Fibroblast of skin of scalp (primary cell): ENCODE results near the gene PGLYRP4. TPM values are rescaled to one million over a fixed set of nuclear protein-coding genes. Genes with fewer than 3 reads are reported as not detected.

Experiments
- DNase-seq: peaks from one replicate; pipeline ENCODE4 v3.0.0-alpha.2; 2013
- polyA plus RNA-seq, 2 experiments: library from polyadenylated mRNA; unstranded; fragments of 120-200 nt; gene quantifications; one replicate each; pipeline ENCODE4 v1.2.1, GENCODE V29; 2013; ENCODE audit not compliant: insufficient read length in 2 of 2

Gene PGLYRP4, protein sequence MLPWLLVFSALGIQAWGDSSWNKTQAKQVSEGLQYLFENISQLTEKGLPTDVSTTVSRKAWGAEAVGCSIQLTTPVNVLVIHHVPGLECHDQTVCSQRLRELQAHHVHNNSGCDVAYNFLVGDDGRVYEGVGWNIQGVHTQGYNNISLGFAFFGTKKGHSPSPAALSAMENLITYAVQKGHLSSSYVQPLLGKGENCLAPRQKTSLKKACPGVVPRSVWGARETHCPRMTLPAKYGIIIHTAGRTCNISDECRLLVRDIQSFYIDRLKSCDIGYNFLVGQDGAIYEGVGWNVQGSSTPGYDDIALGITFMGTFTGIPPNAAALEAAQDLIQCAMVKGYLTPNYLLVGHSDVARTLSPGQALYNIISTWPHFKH
- not detected for polyA plus RNA-seq (2013, experiment 1 of 2; ENCODE audit: insufficient read length)
- polyA plus RNA-seq (2013, experiment 2 of 2; ENCODE audit: insufficient read length): not detected

DNA sequence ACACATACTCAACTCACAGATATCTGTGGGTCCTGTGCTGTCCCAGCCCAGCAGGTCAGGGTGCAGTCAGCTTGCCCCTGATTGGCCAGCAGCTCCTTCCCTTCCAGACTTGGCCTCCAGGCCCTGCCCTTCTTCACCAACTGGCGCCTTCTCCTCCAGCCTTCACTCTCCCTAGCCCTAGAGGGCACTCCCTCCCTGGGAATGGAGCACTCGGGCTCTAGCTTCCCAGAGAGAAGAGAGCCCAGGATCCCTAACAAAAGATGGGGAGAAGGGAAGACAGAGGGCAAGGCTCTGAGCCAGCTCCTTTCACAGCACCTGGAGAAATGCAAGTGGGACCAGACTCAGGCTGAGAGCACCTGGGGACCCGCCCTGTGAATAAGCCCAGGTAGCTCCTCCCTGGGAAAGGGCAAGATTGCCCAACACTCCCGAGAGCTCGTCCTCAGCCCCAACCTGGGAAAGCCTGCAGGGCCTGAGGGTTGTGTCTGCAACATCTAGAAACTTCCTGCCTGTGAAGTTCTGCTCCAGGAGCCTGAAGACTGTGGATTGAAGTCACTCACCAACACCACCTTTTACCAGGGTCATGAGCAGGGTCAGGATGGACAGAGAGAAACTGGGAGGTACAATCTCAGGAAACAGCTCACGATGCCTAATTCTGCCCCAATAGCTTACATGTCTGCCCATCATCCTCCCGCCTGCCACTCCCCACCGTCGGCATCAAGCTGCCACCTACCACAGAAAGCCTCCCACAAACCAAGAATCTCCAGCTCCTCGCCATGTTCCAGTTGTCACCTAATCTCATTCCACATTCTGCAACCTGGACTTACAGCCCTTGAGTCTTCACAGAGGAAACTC is at the start of gene PGLYRP4:
Gene PGLYRP4 (minus strand): TSS at position 331 of the 852 bp plus-strand sequence. CDS start 909 bp downstream, outside the sequence.
- no peak for DNase-seq

DNA sequence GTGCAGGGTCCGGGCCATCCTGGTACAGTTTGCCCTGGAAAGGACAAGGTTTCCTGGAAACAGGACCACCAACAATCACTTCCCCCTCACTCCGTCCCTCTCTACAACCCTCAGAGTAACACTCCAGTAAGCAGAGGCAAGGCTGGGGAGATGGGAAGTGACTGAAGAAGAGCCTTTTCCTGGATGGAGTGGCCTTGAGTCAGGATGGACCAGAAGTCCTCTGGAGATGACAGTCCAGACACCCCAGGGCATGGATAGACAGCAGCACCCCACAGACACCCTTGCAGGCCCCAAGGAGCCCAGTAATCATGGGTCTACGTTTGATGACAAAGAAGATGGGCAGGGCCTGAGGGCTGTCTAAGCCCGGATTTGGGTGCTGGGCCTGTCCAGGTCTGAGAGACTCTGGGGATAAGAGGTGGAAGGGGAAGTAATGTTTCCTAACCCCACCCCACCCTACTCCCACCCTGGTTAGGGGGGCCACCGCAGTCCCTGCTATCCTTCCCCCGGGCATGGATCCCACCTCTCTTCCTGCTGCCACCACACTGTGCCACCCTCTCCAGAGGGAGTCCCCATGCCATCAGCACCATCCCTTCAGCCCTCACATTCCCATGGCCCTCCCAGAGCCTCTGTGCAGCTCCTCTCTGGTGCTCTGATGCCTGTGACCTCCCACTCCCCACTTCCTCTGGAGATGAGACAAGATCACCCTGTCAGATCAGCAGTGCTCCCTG is 49.4 kb upstream of the PGLYRP4 start:
- no peak for DNase-seq

DNA sequence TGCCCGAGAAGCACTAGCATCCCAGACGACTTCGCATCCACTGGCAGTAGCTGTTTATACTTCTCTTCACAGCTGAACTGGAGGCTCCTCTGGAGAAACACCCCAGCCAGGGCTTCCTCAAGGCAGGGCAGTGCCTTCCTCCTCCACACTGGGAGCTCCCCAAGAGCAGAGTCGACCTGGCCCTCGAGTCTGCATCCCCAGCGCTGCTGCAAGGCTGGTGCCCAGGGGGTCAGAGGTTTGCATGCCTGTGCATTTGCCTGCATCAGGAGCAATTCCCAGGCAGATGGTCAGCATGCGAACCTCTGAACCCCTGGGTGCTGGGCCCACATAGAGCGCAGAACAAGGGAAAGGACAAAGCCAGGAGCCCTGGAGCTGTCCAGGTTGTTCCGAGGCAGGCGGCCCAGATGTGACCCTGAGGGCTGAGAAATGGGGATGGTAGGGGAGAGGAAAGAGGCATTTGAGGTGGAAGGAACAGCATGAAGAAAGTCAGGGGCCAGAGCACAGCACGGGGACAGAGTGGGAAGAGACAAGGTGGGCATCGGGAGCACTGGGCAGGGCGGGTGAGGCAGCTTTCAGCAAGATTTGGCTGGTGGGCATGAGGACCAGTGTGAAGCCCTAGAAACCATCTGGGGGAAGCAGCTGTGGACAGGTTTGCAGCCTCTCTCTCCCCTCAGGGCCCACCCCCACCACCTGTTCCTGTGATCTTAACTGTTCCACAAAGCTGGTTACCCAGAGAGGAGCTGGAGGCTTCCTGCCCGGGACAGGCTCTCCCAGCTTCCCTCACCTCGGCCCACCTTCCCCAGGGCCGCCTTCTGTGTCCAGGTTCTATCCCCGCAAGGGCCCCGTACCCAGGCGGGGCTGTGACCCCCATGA is 48.6 kb upstream of the PGLYRP4 start:
- no peak for DNase-seq

DNA sequence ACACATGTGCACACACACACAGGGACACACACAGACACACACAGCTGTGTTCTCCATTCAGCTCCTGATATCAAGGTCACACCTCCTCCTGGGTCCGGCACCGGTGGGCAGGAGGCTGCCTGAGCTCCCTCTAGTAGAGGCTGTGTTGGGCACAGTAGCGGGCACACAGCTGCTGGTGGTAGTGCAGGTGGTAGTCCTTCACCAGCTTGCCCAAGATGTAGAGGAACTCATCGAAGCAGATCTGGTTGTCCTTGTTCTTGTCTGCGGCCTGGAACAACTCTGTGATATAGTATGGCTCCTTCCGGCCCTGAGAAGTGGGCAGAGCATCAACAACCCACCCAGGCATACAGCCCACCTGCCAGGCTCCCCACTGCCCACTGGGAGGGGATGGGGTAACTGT is 47.8 kb upstream of the PGLYRP4 start:
- no peak for DNase-seq

DNA sequence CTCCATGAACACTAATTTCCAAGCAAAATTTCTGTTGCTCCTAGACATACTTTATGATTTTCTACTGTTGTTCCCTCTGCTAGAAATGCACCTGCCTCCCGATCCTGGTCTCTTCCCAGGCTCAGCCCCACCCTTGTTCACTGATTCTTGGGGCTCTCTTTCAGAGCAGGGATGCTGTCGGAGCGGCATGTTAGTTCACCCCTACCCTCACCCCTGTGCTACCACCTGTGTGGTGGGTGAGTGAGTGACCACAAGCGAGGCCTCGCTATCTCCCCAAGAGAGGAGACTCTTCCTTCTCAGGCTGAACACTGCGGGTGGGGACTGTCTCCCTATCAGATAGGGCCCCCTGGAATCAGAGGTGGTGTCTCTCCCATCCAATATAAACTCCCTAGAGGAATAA is 47.1 kb upstream of the PGLYRP4 start:
- no peak for DNase-seq

DNA sequence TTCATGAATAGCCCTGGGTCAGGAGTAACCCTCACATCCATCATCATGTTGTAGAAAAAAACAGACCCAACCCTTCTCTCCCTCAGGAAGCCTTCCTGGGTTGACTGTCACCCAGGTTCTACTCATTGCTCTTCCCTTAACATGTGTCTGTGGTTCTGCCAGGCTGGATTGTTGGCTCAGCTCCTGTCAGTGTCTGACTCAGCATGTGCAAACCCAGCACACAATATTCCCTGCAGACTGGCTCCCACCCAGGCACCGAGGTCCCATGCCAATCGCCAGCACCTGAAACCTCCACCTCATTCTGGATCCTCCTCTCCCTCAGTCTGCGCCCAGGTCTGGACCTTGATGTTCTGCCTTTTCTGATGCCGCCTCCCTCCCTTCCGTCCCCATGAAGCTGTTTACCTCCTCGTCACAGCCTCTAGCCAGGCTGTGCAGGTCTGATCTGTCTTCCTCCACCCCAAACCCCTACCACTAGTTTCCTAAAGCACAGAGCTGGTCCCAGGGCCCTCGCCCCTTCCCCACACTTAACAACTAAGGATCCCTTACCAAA is 46.6 kb upstream of the PGLYRP4 start:
- DNase-seq: no peak

DNA sequence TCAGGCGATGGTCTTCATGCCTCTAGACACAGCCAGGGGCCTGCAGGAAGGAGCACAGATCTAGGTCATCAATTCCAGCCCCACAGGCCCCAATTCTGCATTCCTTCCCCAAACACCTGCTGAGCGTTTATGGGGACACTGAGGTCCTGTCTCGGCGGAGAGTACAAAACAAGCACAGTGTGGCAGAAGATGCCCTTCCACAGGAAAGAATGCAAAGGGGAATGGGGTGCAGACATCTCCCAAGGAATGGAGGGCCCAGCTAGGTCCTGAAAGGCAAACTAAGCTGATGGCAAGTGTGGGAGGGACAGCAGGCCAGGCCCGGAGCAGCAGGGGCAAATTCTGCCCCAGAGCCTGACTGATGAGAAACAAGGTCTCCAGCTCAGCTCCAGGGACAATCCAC is 45.8 kb upstream of the PGLYRP4 start:
- DNase-seq: no peak

DNA sequence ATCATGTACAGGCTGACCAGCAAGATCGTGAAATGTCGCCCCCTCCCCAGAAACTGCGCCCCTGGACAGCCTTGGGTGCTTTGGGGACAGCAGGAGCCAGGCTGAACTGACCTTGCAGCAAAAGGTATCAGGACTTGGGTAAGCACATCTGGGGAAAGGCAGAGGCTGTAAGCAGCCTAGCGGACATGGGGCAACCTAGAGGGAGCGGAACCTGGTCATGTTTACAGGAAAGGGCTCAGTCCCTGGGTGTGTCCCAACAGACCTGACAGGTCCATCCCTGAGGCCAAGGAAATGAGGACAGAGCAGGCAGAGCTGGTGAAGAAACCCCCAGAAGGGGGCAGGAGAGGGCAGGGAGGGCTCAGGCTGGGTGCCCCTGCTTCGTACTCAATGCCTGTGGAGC is 45.3 kb upstream of the PGLYRP4 start:
- no peak for DNase-seq

DNA sequence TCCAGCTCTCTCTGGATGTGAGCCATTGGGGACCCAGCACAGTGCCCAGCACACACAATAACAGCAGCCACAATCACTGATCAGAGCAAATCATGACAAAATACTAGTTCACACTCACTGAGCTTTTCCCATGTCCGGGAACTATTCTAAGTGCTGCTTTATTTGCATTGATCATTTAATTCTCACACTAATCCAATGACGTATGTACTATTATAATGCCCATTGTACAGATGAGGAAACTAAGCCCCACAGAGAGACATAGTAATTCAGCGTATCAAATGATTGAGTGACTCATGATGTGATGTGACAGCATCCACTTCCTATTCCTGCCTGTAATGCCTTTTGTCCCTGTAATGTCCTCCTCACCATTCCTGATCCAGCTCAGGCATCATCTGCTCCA is 44.2 kb upstream of the PGLYRP4 start:
- no peak for DNase-seq

DNA sequence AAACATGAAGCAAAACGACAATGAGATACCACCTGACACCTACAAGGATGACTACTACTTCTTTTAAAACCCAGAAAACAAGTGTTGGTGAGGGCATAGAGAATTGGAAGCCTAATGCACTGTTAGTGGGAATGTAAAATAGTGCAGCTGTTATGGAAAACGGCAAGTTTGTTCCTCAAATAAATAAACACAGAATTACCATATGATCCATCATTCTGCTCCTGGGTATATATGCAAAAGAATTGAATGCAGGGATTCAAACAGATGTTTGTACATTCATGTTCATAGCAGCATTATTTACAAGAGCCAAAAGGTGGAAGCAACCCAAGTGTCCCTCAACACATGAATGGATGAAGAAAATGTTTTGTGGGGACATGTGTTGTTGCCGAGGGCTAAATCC is 43.6 kb upstream of the PGLYRP4 start:
- no peak for DNase-seq

DNA sequence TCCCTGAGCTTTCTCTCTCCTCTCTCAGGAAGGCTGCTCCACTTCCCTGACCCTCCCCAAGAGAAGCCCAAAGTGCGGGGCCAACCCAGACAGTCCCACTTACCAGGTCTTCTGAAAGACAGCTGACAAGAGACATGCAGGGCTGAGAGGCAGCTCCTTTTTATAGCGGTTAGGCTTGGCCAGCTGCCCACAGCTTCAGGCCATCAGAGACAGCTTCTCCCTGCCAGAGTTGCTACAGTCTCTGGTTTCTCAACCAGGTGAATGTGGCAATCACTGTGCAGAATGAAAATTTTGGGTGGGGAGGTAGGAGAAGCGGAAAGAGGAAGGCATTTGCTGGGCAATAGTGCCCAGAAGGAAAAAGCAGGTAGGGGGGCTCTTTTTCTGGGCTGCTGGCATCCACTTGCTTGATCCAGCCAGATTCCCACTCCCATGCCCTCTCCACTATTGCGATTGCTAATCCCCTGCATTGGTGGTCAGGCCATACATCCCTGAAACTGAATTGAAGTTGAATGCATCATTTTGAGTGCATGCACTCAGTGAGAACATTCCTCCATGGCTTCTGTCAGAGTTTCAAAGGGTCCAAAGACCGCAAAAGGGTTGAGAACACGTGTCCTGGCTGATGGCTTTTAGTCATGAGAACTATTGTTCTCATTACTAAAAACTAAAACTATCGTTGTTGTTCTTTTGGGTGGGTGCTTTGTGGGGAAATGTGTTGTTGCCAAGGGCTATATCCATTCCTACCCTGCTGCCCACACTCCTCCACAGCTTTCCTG is 42.5 kb upstream of the PGLYRP4 start, which contains the start of gene S100A8:
Gene S100A8 (minus strand): TSS at position 136 of the 773 bp plus-strand sequence. CDS start 538 bp downstream, outside the sequence.
- DNase-seq: no peak

DNA sequence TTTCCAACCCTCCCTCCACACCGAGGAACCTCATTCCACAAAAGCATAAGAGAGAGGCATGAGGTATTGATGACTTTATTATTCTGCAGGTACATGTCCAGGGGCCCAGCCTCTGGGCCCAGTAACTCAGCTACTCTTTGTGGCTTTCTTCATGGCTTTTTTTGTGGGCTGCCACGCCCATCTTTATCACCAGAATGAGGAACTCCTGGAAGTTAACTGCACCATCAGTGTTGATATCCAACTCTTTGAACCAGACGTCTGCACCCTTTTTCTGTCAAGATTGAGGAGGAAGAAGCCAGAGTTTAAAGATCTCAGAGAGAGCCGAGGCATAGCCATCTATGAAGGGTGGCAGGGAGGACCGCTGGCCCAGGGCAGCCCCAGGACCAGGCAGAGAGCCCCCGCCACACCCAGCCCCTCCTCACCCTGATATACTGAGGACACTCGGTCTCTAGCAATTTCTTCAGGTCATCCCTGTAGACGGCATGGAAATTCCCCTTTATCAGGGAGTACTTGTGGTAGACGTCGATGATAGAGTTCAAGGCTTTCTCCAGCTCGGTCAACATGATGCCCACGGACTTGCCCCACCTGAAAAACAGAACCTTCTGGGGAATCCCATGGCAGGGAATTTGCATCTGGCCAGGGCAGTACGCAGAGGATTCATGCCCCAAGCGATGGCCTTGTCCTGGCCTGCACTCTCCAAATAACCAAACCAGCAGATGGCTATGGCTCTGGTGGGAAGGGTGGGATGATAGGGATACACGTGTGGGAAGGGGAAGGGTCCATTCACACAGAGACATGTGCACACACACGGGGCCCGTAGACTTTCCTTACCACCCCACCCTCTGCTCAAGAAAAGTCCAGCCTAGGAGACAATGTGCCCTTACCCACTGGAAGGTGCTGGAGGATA is 41.6 kb upstream of the PGLYRP4 start:
- no peak for DNase-seq

DNA sequence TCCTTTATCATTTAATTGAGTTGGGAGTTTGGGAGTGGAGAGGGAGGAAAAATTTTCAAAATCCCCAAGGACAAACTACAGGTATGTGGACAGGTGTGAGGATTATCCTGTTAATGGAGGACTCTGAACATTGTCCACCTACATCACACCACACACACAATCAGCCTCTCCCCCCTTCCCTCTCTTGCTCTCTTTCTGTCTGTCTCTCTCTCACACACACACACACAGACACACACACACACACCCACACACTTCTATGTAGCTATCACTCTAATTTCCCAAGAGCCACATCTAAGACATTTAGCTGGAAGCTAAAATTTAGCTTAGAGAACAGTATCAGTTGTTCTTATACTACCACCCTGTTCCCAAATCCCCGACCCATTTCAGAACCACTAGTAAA is 40.8 kb upstream of the PGLYRP4 start:
- no peak for DNase-seq

DNA sequence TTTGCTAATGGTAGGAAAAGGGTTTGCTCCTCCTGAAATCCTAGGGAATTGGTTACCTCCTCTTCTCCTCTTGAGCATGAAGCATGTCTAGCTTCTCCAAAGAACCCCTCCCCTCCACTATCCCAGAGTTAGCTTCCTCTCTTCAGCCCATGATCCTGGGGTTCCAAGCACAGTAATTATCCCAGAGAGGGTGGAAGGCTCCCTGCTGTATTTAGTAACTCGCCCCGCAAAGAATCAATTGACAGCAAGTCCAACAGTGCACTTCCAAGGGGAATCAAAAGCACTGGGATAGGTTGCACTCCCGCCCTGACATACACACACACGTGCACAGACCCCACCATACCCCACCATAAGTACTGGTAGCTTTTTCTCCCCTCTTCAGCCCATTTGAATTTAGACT is 39.1 kb upstream of the PGLYRP4 start:
- DNase-seq: no peak

DNA sequence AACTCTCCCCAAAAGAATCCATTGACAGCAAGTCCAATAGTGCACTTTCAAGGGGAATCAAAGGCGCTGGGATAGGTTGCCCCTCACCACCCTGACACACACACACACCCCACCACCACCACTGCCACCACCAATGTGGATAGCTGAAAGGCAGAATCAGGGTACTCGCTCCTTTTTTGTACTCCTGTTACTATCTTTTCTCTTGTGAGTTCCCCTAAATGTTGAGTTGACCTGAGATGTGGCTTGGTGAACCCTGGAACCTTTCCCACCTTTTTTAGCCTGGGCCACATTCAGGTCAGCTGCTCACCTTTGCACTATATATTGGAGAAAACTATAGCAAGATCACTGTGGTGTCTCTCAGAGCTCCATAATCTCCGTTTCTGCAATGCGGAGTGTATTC is 38.4 kb upstream of the PGLYRP4 start:
- no peak for DNase-seq

DNA sequence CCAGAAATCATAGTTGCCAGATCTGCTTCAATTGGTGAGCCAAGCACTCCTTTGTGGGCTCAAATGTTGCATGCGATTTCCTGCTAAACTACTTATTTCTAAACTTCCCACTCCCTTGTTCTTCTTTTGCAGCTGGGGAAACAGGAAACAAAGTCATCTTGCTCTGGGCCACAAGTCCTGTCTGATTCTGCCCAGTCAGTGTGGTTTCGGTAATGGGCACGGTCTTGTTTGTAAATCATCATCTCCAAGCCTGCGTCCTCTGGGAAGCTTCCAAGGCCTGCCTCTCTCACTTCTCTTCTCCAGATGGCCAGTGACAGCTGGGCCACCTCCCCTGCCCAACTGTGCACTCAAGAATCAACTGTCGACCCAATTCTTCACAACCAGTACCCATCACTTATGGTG is 37.9 kb upstream of the PGLYRP4 start:
- no peak for DNase-seq

DNA sequence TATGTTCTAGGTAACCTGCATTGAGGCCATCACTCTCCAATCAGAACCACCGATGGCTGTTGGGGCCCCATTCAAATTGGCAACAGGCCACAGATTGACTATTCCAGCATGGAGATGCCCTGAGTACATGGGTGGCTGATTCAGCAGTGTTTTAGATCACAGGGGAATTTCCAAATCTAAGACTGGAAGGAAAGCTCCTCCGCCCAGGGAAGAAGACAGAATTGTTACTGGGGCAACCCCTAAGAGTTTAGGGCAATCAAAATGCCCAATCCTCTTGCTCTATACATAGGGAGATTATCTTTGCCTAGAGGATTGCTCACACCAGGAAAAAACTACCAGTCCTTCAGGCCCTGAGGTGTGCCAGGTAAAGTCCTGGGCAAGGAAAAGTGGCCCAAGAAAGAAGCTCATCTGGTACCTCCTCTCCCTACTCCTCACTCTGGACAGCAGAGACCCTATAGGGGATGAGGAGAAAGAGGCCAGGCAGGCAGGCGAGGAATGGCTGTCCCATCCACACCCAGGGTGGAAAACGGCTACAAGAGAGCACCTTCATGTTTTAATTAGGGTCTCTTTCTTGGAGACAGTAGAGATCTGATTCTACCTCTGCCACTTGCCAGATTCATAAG is 36.4 kb upstream of the PGLYRP4 start:
- DNase-seq: no peak

DNA sequence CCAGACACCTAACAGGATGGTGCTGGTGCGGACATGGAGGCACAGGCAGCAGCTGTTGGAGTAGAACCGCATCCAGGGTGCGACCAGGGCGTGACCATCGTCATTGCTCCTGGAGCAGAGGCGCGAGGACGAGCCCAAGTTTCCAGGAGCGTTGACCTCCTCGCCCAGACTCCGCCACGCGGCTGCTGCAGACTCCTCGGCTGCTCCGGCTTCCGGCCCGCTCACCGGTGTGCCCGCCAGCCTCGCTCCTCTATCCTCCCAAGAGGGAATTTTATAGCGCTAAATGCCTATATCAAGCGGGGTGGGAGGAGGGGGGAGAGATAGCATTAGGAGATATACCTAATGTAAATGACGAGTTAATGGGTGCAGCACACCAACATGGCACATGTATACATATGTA is 32.1 kb upstream of the PGLYRP4 start:
- DNase-seq: no peak

DNA sequence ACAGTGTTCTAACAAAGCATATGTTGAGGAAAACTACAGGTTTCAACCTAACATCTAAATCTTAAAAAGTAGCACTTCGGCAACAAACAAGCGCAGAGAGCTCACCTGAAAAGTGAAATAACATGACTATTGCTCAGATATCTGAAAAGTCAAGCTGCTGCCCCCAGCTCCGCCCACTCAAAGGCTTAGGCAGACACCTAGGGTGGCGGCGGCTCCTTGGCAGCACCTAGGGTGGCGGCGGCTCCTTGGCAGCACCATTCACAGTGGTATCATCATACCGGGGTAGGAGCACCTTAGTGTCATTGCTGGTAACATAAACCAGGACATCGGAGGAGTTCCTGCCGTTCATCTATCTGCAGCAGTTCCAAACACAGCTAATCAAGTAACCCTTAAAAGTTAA is 30.9 kb upstream of the PGLYRP4 start:
- no peak for DNase-seq
